HepG2 (cell line): Measurements from ENCODE around the gene GINS2. TPM values are rescaled to one million over a fixed set of nuclear protein-coding genes. Genes with fewer than 3 reads are reported as not detected.

Experiments used
- ATAC-seq: fragments of 200-7000 bp; cut with Tn5 transposase; 3 replicates; pipeline ENCODE4 v1.9.1; 2020; ENCODE audit warnings: mild to moderate bottlenecking, moderate library complexity
- BruUV-seq: library from RNA; stranded (reverse); fragments of 400-500 nt; replicated peaks from 2 replicates; lab custom pipeline; 2021; lab: Mats Ljungman, UMichigan
- CTCF ChIA-PET: fragments of 300-600 bp; formaldehyde crosslinking; extraction: SDS; loops from one replicate; lab custom pipeline; 2021; ENCODE audit warnings: low total read pairs, inconsistent platforms, low intra/inter-chr PET ratio; lab: Yijun Ruan, JAX
- POLR2A ChIA-PET: fragments of 350-600 bp; sonication (Branson Sonifier 250); formaldehyde crosslinking; loops from one replicate; lab custom pipeline; 2020; ENCODE audit warnings: antibody characterized with exemption, inconsistent platforms; lab: Yijun Ruan, JAX
- DNase-seq: peaks from one replicate; pipeline ENCODE4 v3.0.0-alpha.2; 2015; ENCODE audit warnings: low spot score
- FAIRE-seq: peaks from 3 replicates; lab custom pipeline; 2011; peaks lifted over from hg19 to GRCh38; lab: Jason Lieb, UNC
- H2AFZ ChIP-seq: one replicate; pipeline ENCODE4 v1.6.1; 2011; ENCODE audit warnings: low read length, inconsistent platforms
- H3K27ac ChIP-seq: fragments of 300-600 bp; 3 replicates; pipeline ENCODE4 v1.8.0; 2011; ENCODE audit warnings: mixed run types, mild to moderate bottlenecking, mixed read lengths, low read length, inconsistent platforms; ENCODE audit not compliant: insufficient read depth; ENCODE audit errors: extremely low read length
- H3K27me3 ChIP-seq, 2 experiments: fragments of 200-600 bp in 1 of 2; 2 replicates in 1 of 2; 3 replicates in 1 of 2; pipeline versions ENCODE4 v1.6.0 to v1.8.0; 2011; ENCODE audit warnings: low read length in 2 of 2, mild to moderate bottlenecking in 2 of 2, moderate library complexity in 2 of 2, inconsistent platforms in 1 of 2; ENCODE audit not compliant: insufficient read depth in 2 of 2, control insufficient read depth in 1 of 2
- H3K36me3 ChIP-seq, 2 experiments: fragments of 200-600 bp in 1 of 2; replicated peaks in 1 of 2; 2 replicates in 1 of 2; 3 replicates in 1 of 2; pipeline versions ENCODE4 v1.5.1 to v1.8.0; 2011; ENCODE audit warnings: low read length in 2 of 2, inconsistent platforms in 1 of 2; ENCODE audit not compliant: insufficient read depth in 2 of 2, control insufficient read depth in 1 of 2
- H3K4me1 ChIP-seq: 2 replicates; pipeline ENCODE4 v1.5.1; 2012; ENCODE audit warnings: low read length, inconsistent platforms; ENCODE audit not compliant: insufficient read depth
- H3K4me2 ChIP-seq: 2 replicates; pipeline ENCODE4 v1.6.0; 2011; ENCODE audit warnings: low read depth, low read length, inconsistent platforms
- H3K4me3 ChIP-seq, 3 experiments: fragments of 200-600 bp in 1 of 3; sonication (generic), shearing (Covaris generic) in 1 of 3; replicated peaks in 1 of 3; 2 replicates each; pipeline ENCODE4 v1.5.1; 2011 to 2016; ENCODE audit warnings: low read length in 3 of 3, inconsistent platforms in 2 of 3, low read depth in 2 of 3, mild to moderate bottlenecking in 2 of 3, control low read depth in 1 of 3, mixed read lengths in 1 of 3; ENCODE audit not compliant: insufficient read depth in 1 of 3
- H3K79me2 ChIP-seq: one replicate; pipeline ENCODE4 v1.6.1; 2011; ENCODE audit warnings: low read length, inconsistent platforms; ENCODE audit not compliant: insufficient read depth
- H3K9ac ChIP-seq: 2 replicates; pipeline ENCODE4 v1.6.0; 2011; ENCODE audit warnings: mild to moderate bottlenecking, low read depth, low read length, inconsistent platforms; ENCODE audit not compliant: insufficient read depth
- H3K9me3 ChIP-seq: 2 replicates; pipeline ENCODE4 v1.5.1; 2012; ENCODE audit warnings: mild to moderate bottlenecking, low read length
- H4K20me1 ChIP-seq: 2 replicates; pipeline ENCODE4 v1.6.0; 2011; ENCODE audit warnings: inconsistent platforms, mild to moderate bottlenecking, low read length, moderate library complexity; ENCODE audit not compliant: insufficient read depth
- AGO2 ChIP-seq: fragments of 200-400 bp; formaldehyde crosslinking; optimal IDR thresholded peaks from 2 replicates; pipeline ENCODE3; 2017; ENCODE audit warnings: mild to moderate bottlenecking, low read depth, low read length, moderate library complexity
- AHR ChIP-seq: IDR thresholded peaks from 2 replicates; pipeline ENCODE4 v1.6.1; 2018; ENCODE audit warnings: missing genetic modification reagents, missing compliant biosample characterization
- ATF5 ChIP-seq: sonication (generic); formaldehyde crosslinking; IDR thresholded peaks from 2 replicates; pipeline ENCODE4 v1.4.0; 2020; ENCODE audit warnings: mild to moderate bottlenecking, low read depth, missing genetic modification reagents
- GLMP ChIP-seq: sonication (generic); formaldehyde crosslinking; IDR thresholded peaks from 2 replicates; pipeline ENCODE4 v1.9.0; 2021; ENCODE audit warnings: missing genetic modification reagents, mild to moderate bottlenecking, borderline replicate concordance
- HOXA9 ChIP-seq: sonication (generic); formaldehyde crosslinking; IDR thresholded peaks from 2 replicates; pipeline ENCODE4 v1.8.1; 2022; ENCODE audit warnings: missing genetic modification reagents, mild to moderate bottlenecking, moderate library complexity, borderline replicate concordance
- NR2F1 ChIP-seq, 2 experiments: fragments of 450-650 bp in 1 of 2; formaldehyde crosslinking in 1 of 2; IDR thresholded peaks; 2 replicates each; pipeline versions ENCODE4 v1.5.0 to v1.6.1; 2016 to 2020; ENCODE audit warnings: mild to moderate bottlenecking in 1 of 2, missing compliant biosample characterization in 1 of 2, missing genetic modification reagents in 1 of 2, moderate library complexity in 1 of 2
- PATZ1 ChIP-seq: sonication (generic); formaldehyde crosslinking; IDR thresholded peaks from 2 replicates; pipeline ENCODE4 v1.4.0; 2020; ENCODE audit warnings: missing genetic modification reagents
- PCBP1 ChIP-seq: fragments of 200-400 bp; formaldehyde crosslinking; IDR thresholded peaks from 2 replicates; pipeline ENCODE4 v1.6.1; 2017; ENCODE audit warnings: mild to moderate bottlenecking, low read depth, low read length, borderline replicate concordance
- SOX13 ChIP-seq, 3 experiments: fragments of 450-650 bp in 1 of 3; sonication (generic) in 1 of 3; formaldehyde crosslinking in 1 of 3; IDR thresholded peaks in 2 of 3; conservative IDR thresholded peaks in 1 of 3; 2 replicates each; pipeline versions ENCODE4 v1.5.0 to v1.6.1; 2016 to 2020; ENCODE audit warnings: antibody characterized with exemption in 1 of 3, mild to moderate bottlenecking in 1 of 3, missing compliant biosample characterization in 1 of 3, missing genetic modification reagents in 1 of 3, moderate library complexity in 1 of 3
- SRY ChIP-seq: sonication (generic); formaldehyde crosslinking; IDR thresholded peaks from 2 replicates; pipeline ENCODE4 v1.8.0; 2022; ENCODE audit warnings: mild to moderate bottlenecking, missing genetic modification reagents
- THAP11 ChIP-seq: IDR thresholded peaks from 2 replicates; pipeline ENCODE4 v1.6.1; 2016; ENCODE audit warnings: missing biosample characterization, missing genetic modification reagents
- ZNF383 ChIP-seq: sonication (generic); formaldehyde crosslinking; IDR thresholded peaks from 2 replicates; pipeline ENCODE4 v1.4.0; 2020; ENCODE audit warnings: missing genetic modification reagents, mild to moderate bottlenecking, borderline replicate concordance
- ZNF496 ChIP-seq: sonication (generic); formaldehyde crosslinking; IDR thresholded peaks from 2 replicates; pipeline ENCODE4 v1.8.1; 2023; ENCODE audit warnings: mild to moderate bottlenecking, moderate library complexity, missing genetic modification reagents; ENCODE audit not compliant: insufficient replicate concordance
- ZNF501 ChIP-seq: sonication (generic); formaldehyde crosslinking; IDR thresholded peaks from 2 replicates; pipeline ENCODE4 v1.5.1; 2020; ENCODE audit warnings: mild to moderate bottlenecking, moderate library complexity, missing genetic modification reagents
- ZNF547 ChIP-seq: sonication (generic); formaldehyde crosslinking; IDR thresholded peaks from 2 replicates; pipeline ENCODE4 v1.5.1; 2020; ENCODE audit warnings: mild to moderate bottlenecking, missing genetic modification reagents
- ZNF557 ChIP-seq: sonication (generic); formaldehyde crosslinking; IDR thresholded peaks from 2 replicates; pipeline ENCODE4 v1.4.0; 2020; ENCODE audit warnings: missing genetic modification reagents
- ZNF563 ChIP-seq: sonication (generic); formaldehyde crosslinking; IDR thresholded peaks from 2 replicates; pipeline ENCODE4 v1.8.0; 2022; ENCODE audit warnings: mild to moderate bottlenecking, moderate library complexity, missing genetic modification reagents
- ZNF780A ChIP-seq: sonication (generic); formaldehyde crosslinking; IDR thresholded peaks from 2 replicates; pipeline ENCODE4 v1.8.0; 2022; ENCODE audit warnings: mild to moderate bottlenecking, missing genetic modification reagents, moderate library complexity
- ZSCAN12 ChIP-seq: sonication (generic); formaldehyde crosslinking; IDR thresholded peaks from 2 replicates; pipeline ENCODE4 v1.9.0; 2021; ENCODE audit warnings: mild to moderate bottlenecking, missing genetic modification reagents
- WGBS: methylation state at CpG from one replicate; pipeline ENCODE4 v1.1.6; 2017; ENCODE audit warnings: low lambda C conversion rate; 5-methylcytosine and 5-hydroxymethylcytosine counted together
- in situ Hi-C: cut with HindIII; loops from 2 replicates; pipeline ENCODE4 v1.10.0; 2017; ENCODE audit warnings: low pct_unique_long_range_greater_than_20kb; ENCODE audit not compliant: extremely low pct_ligation_motif_present
- intact Hi-C: fragments of 100-400 bp; cut with micrococcal nuclease; formaldehyde crosslinking; loops from one replicate; pipeline ENCODE4 v1.10.0; 2022; ENCODE audit not compliant: unreplicated experiment
- polyA plus RNA-seq, 8 experiments: library from polyadenylated mRNA; depleted of rRNA in 3 of 8; stranded (reverse) in 7 of 8; unstranded in 1 of 8; fragments of >200 nt; fragmentation: Illumina TruSeq in 4 of 8; extraction: Trizol in 4 of 8; gene quantifications; 2 replicates each; pipeline versions ENCODE4 v1.2.1 to v1.2.3, GENCODE V29; 2011 to 2016; ENCODE audit warnings: low read depth in 4 of 8, missing spikeins in 1 of 8, mixed read lengths in 1 of 8; ENCODE audit not compliant: insufficient read depth in 1 of 8
- total RNA-seq, 5 experiments: library from RNA; depleted of rRNA; stranded (reverse); fragments of >200 nt; fragmentation: Illumina TruSeq; extraction: Trizol; gene quantifications; 2 replicates each; pipeline ENCODE4 v1.2.3, GENCODE V29; 2016; ENCODE audit warnings: low read depth in 1 of 5

GINS2 gene
- total and polyA plus RNA-seq, 2 of the 13 experiments (the other 11 are each of a cell fraction or from before 2014, with no cell fraction given) = 10.6 to 48.3 TPM

GRCh38 chr16:85735225-85735635 is 46.5 kb upstream of the GINS2 start (continued):
- TF ChIP-seq GLMP = no peak
- no peak for TF ChIP-seq HOXA9 (CRISPR knock-in tag)
- peak; percentile 77 for TF ChIP-seq PATZ1 (CRISPR knock-in tag)
- no peak for TF ChIP-seq ATF5 (CRISPR knock-in tag)
- TF ChIP-seq AHR (CRISPR knock-in tag) = no peak
- TF ChIP-seq ZSCAN12 (CRISPR knock-in tag) = no peak
- TF ChIP-seq AGO2 = no peak

GRCh38 chr16:85734311-85735017 is 45.7 kb upstream of the GINS2 start:
- Histone ChIP-seq H3K9me3 (no peaks in the 10 kb centered on the region), H2AFZ (no peak overlapping the region), H3K4me2 (0 out of 2 replicates have a peak overlapping the region, but pooled peaks have one; percentile 4), H3K36me3 (no peaks in the 10 kb centered on the region), H3K9ac (no peak overlapping the region), H3K4me1 (peaks cover 45% of the 10 kb centered on the region), H4K20me1 (no peaks in the 10 kb centered on the region), H3K79me2 (no peaks in the 10 kb centered on the region), H3K27me3 (peaks cover 8 to 19% of the 10 kb centered on the region in 2 experiments; a peak in 4 of 5 replicates), H3K4me3 (0 out of 6 replicates have a peak overlapping the region, but pooled peaks of 1 of the 3 experiments have one; percentile 6), H3K27ac (no peak overlapping the region)
- FAIRE-seq = no peak
- no TSS peak for BruUV-seq
- ChIA-PET POLR2A (no interaction called here), CTCF (no interaction called here)
- WGBS = 36% methylated on average over 10 of the region's 10 CpGs
- intact Hi-C loops = no loop called here
- DNase-seq = no peak
- ATAC-seq = peak; percentile 31
- in situ Hi-C loops = no loop called here
- TF ChIP-seq SOX13 (IDR thresholded peaks at IDR 0.05) (no peak), SOX13 (CRISPR knock-in tag; conservative IDR thresholded peaks at IDR 0.05 in 1 of 2, IDR thresholded peaks at IDR 0.05 in 1 of 2) (no peak), ZNF563 (CRISPR knock-in tag) (0 out of 2 replicates have a peak, but pooled peaks have one; percentile 9), ZNF780A (CRISPR knock-in tag) (no peak), ZNF547 (CRISPR knock-in tag) (0 out of 2 replicates have a peak, but pooled peaks have one; percentile 40), SRY (0 out of 2 replicates have a peak, but pooled peaks have one; percentile 38), ZNF557 (CRISPR knock-in tag) (0 out of 2 replicates have a peak, but pooled peaks have one; percentile 20), THAP11 (no peak), ZNF383 (CRISPR knock-in tag) (no peak), ZNF501 (CRISPR knock-in tag) (no peak), ZNF496 (CRISPR knock-in tag) (no peak), PCBP1 (no peak), NR2F1 (CRISPR knock-in tag; IDR thresholded peaks at IDR 0.05) (no peak)
